ENCODE results near the gene CAPZB.
A peak's percentile ranks its signal among the peaks of the same experiment; 100 is the strongest.

Gene CAPZB

DNA sequence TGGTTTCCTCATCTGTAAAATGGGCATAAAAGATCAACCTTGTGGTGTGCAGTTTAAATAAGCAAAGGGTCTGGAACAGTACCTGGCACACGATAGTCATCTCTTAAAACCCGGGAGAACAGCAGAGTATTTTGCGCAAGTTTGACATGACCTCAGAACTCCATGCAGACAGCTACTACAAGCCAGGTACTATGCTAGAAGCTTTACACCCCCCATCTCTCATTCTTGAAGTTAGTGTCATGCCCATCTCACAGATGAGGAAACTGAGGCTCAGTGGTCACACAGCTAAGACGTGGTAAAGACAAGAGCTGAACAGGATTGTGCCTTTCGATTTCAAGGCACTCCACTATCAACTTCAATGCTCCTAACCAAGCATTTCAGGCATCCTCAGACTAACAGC lies 78.7 kb downstream of the CAPZB start:
- TF ChIP-seq POU2F2 (IDR thresholded peaks at IDR 0.05; ENCODE audit: low read depth, low read length) (no peak), TAF1 (IDR thresholded peaks at IDR 0.05; ENCODE audit: low read depth, low read length) (no peak), POLR2A (IDR thresholded peaks at IDR 0.05; ENCODE audit: low read depth, low read length) (no peak), SPI1 (IDR thresholded peaks at IDR 0.05; ENCODE audit: low read depth, low read length) (no peak), POLR2AphosphoS5 (IDR thresholded peaks at IDR 0.05; ENCODE audit: low read depth, low read length) (no peak), PAX5 (IDR thresholded peaks at IDR 0.05; ENCODE audit: insufficient read depth, low read length, severe bottlenecking) (no peak)
- FAIRE-seq, result no peak
- no peak for DNase-seq (ENCODE audit: insufficient read length, low spot score)

DNA sequence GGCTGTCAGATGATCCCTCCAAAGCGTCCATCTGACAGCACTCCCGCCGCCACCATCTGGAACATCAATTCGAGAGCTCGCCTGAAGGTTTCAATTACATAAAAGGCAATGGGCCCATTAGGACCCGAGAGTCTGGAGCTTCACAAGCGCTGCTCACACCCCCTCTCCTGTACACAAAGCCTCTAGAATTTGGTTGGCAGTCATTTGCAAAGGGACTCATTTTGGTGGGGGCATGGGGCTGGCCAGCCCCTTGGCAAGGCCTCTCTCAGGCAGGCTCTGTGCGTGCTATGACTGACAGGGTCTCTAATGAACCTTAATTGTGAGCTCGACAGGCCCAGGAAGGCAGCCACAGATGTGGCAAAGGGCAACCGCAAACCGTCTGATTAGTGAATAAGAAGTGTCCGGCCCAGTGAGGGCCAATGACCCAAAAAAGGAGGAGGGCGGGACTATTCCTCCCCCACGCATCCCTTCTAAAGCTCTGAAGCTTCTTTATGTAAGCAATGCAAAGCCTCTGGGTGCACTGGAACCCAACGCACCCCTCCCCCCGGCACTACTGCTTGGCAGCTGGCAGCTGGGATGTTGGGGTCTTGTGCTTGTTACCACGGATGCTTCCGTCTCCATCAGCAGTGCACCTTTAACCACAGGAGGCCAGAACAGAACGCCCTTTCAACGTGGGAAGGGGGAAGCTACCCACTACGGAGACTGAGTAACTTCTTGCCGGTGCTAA lies 79.4 kb downstream of the CAPZB start:
- FAIRE-seq (no peak), DNase-seq (ENCODE audit: insufficient read length, low spot score) (no peak)
- no peak for TF ChIP-seq POLR2A (IDR thresholded peaks at IDR 0.05; ENCODE audit: low read depth, low read length)
- no peak for TF ChIP-seq POLR2AphosphoS5 (IDR thresholded peaks at IDR 0.05; ENCODE audit: low read depth, low read length)
- no peak for TF ChIP-seq SPI1 (IDR thresholded peaks at IDR 0.05; ENCODE audit: low read depth, low read length)
- TF ChIP-seq TAF1 (IDR thresholded peaks at IDR 0.05; ENCODE audit: low read depth, low read length), result no peak
- no peak for TF ChIP-seq POU2F2 (IDR thresholded peaks at IDR 0.05; ENCODE audit: low read depth, low read length)
- no peak for TF ChIP-seq PAX5 (IDR thresholded peaks at IDR 0.05; ENCODE audit: insufficient read depth, low read length, severe bottlenecking)

DNA sequence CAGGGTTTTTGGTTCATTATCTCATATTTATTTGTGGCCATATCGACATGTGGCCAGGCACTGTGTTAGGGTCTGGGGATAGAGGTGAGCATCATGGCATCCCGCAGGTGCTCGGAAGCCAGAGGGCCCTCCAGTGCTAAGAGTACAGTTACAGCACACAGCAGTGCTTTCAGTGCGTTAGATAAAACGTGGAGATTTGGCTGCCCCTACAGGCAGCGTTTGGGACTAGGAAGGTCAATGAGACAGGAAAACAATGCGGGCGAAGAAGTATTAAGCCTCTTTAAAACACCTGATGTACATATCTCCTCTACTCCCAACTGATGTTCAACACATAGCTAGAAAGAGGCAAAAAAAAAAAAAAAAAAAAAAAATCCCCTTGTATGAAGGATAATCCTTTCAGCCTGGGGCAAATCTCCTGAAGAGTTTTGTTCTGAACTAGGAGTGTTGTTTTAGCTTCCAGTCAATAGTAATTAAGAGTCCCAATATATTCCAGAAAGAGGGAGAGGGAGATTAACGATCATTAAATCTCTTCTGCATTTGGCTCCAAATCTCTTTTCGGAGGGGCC lies 80.1 kb downstream of the CAPZB start:
- FAIRE-seq, result no peak
- no peak for DNase-seq (ENCODE audit: insufficient read length, low spot score)
- no peak for TF ChIP-seq PAX5 (IDR thresholded peaks at IDR 0.05; ENCODE audit: insufficient read depth, low read length, severe bottlenecking)
- TF ChIP-seq POLR2A (IDR thresholded peaks at IDR 0.05; ENCODE audit: low read depth, low read length), result no peak
- TF ChIP-seq SPI1 (IDR thresholded peaks at IDR 0.05; ENCODE audit: low read depth, low read length), result no peak
- TF ChIP-seq TAF1 (IDR thresholded peaks at IDR 0.05; ENCODE audit: low read depth, low read length), result no peak
- TF ChIP-seq POLR2AphosphoS5 (IDR thresholded peaks at IDR 0.05; ENCODE audit: low read depth, low read length), result no peak
- TF ChIP-seq POU2F2 (IDR thresholded peaks at IDR 0.05; ENCODE audit: low read depth, low read length), result no peak

DNA sequence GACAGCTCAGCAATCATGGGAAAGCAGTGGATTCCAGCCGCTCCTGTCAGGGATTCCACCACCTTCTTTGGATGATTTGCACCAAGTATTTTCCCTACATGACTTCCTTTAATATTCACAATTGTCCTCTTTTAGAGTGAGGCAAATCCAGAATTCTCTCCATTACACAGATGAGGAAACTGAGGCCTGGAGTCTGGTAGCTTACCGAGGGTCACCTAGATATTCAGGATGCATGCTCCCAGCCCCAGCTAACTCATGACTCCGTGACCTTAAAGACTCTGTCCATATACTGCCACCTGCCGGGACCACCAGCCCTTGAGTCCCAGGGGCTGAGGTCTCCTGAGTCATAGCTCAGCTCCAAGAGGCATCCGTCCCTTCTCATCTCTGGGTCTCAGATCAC lies 80.6 kb downstream of the CAPZB start:
- no peak for DNase-seq (ENCODE audit: insufficient read length, low spot score)
- no peak for FAIRE-seq
- TF ChIP-seq POLR2AphosphoS5 (IDR thresholded peaks at IDR 0.05; ENCODE audit: low read depth, low read length) (no peak), SPI1 (IDR thresholded peaks at IDR 0.05; ENCODE audit: low read depth, low read length) (no peak), PAX5 (IDR thresholded peaks at IDR 0.05; ENCODE audit: insufficient read depth, low read length, severe bottlenecking) (no peak), TAF1 (IDR thresholded peaks at IDR 0.05; ENCODE audit: low read depth, low read length) (no peak), POU2F2 (IDR thresholded peaks at IDR 0.05; ENCODE audit: low read depth, low read length) (no peak), POLR2A (IDR thresholded peaks at IDR 0.05; ENCODE audit: low read depth, low read length) (no peak)

DNA sequence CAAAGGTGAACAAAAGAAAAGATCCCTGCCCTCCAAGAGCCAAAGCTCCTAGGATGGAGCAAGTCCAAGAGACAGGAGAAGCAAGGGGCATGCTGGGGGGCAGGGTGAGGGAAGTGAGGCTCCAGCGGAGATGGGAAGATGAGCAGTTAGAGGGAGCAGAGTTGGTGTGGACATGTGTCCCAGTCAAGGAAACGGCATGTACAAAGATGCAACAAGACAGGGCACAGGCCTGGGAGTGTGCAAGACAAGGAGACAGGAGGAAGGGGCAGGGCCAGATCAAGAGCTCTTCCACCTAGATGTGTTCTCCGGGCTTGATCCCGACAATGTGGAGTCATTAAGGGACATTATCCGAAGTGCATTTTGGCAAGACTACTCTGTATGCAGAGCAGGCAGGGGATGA lies 82.1 kb downstream of the CAPZB start:
- FAIRE-seq (no peak), DNase-seq (ENCODE audit: insufficient read length, low spot score) (no peak)
- no peak for TF ChIP-seq SPI1 (IDR thresholded peaks at IDR 0.05; ENCODE audit: low read depth, low read length)
- TF ChIP-seq POU2F2 (IDR thresholded peaks at IDR 0.05; ENCODE audit: low read depth, low read length), result no peak
- TF ChIP-seq PAX5 (IDR thresholded peaks at IDR 0.05; ENCODE audit: insufficient read depth, low read length, severe bottlenecking), result no peak
- no peak for TF ChIP-seq TAF1 (IDR thresholded peaks at IDR 0.05; ENCODE audit: low read depth, low read length)
- no peak for TF ChIP-seq POLR2A (IDR thresholded peaks at IDR 0.05; ENCODE audit: low read depth, low read length)
- no peak for TF ChIP-seq POLR2AphosphoS5 (IDR thresholded peaks at IDR 0.05; ENCODE audit: low read depth, low read length)

DNA sequence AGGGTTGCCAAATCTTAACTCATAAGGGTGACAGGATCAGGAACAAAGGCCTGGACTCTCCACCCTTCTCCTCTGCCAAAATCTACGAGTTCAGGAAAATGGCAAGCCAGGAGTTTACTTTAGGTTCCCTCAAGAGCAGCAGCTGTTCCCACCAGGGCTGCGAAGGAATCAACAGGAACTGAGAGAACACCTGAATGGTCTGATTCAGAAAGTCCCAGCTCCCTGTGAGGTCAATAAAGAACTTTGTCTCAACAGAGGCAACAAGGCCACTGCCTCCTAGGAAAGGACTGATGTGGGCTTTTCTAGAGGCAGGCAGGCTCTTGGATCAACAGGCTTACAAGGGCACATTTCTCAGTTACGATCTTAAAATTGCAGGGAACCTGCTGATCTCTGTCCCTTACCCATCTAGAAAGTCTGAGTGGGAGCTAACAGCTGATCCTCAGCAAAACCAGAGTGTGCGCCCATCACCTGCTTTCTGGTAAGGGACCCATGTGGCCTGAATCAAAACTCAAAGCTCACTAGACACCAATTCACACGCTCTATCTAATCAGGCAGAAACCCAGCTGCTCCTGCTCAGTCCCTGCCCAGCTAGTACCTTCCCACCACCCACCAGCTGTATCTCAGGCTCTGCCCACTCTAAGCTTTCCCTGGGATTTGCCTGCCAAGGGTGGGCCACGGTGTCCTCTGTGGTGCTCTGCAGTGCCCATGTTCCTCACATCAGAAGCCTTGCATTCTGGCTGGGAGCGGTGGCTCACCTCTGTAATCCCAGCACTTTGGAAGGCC lies 83.1 kb downstream of the CAPZB start:
- TF ChIP-seq SPI1 (IDR thresholded peaks at IDR 0.05; ENCODE audit: low read depth, low read length), result peak; percentile 36; the same call in 1 of the 2 replicates
- no peak for TF ChIP-seq POLR2AphosphoS5 (IDR thresholded peaks at IDR 0.05; ENCODE audit: low read depth, low read length)
- no peak for TF ChIP-seq POU2F2 (IDR thresholded peaks at IDR 0.05; ENCODE audit: low read depth, low read length)
- TF ChIP-seq POLR2A (IDR thresholded peaks at IDR 0.05; ENCODE audit: low read depth, low read length), result no peak
- FAIRE-seq (no peak), DNase-seq (ENCODE audit: insufficient read length, low spot score) (no peak)

DNA sequence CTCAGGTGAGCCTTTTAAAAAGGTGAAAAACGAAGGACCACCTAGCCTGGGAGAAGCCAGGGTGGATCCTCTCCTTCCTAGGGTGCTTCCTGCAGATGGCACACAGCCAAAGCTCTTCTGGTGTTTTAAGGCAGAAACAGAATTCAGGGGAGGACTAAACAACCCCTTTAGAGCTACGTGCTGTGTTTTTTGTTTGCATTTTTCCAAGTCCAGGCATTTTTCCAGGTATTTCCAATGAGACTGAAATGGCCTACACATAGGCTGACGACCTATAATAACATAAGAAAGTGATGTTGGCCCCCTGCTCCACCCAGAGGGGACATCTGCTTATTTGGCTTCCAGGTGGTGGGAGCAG lies 83.8 kb downstream of the CAPZB start:
- TF ChIP-seq POU2F2 (IDR thresholded peaks at IDR 0.05; ENCODE audit: low read depth, low read length), result no peak
- TF ChIP-seq POLR2AphosphoS5 (IDR thresholded peaks at IDR 0.05; ENCODE audit: low read depth, low read length), result no peak
- TF ChIP-seq TAF1 (IDR thresholded peaks at IDR 0.05; ENCODE audit: low read depth, low read length), result no peak
- no peak for TF ChIP-seq SPI1 (IDR thresholded peaks at IDR 0.05; ENCODE audit: low read depth, low read length)
- no peak for TF ChIP-seq POLR2A (IDR thresholded peaks at IDR 0.05; ENCODE audit: low read depth, low read length)
- TF ChIP-seq PAX5 (IDR thresholded peaks at IDR 0.05; ENCODE audit: insufficient read depth, low read length, severe bottlenecking), result no peak
- no peak for DNase-seq (ENCODE audit: insufficient read length, low spot score)

DNA sequence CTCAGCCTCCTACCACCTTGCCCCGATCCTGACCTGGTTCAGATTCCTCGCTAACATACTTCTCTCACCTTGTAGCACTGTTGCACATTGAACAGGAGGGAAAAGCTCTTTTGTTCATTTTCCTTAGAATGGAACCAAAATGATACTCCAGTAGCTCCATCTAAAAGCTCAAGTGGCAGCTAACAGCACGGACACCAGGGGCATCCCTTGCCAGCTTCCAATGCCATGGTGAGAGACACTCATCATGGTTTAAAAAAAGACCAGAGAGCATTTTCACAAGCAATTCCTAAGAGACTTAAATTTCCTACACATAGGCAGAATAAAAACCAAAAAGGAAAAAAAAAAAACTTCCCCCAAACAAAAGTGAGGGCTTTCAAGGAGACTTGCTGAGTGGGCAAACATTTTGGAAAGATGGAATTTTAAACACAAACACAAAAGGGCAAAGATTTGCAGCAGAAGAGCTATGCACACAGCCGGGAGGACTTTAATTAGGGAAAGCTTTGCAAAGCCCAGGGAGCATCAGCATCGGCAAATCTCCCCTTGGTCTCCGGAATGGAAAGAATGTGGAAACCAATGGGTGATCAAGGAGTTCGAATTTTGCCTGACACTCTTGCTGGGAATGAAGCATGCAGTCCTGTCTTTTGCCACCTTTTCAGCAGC lies 84.3 kb downstream of the CAPZB start:
- TF ChIP-seq PAX5 (IDR thresholded peaks at IDR 0.05; ENCODE audit: insufficient read depth, low read length, severe bottlenecking) (no peak), TAF1 (IDR thresholded peaks at IDR 0.05; ENCODE audit: low read depth, low read length) (no peak), SPI1 (IDR thresholded peaks at IDR 0.05; ENCODE audit: low read depth, low read length) (no peak)
- no peak for DNase-seq (ENCODE audit: insufficient read length, low spot score)
- FAIRE-seq, result no peak

More for the DNA sequence above, 83.8 kb downstream of the CAPZB start:
- FAIRE-seq, result no peak

DNA sequence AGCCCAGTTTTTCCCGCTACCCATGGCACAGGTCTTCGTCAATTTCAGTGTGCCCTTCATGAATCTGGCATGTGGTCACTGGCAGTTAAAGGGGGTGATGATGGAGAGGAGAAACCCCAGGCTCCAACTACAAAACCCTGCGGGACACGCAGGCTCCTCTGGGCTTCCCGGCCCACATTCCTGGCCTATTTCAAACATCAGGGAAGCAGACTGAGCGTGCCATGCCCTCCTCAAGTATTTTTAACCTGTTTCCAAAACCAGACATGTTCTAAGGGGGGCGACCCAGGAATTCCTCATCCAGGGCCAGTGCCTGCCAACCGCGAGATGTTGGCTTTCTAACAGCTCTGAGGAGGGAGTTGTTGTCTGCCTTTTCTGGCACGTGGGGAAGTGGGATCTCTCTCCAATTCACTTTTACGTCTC lies 85.1 kb downstream of the CAPZB start:
- TF ChIP-seq PAX5 (IDR thresholded peaks at IDR 0.05; ENCODE audit: insufficient read depth, low read length, severe bottlenecking), result no peak
- TF ChIP-seq SPI1 (IDR thresholded peaks at IDR 0.05; ENCODE audit: low read depth, low read length), result no peak
- TF ChIP-seq POLR2A (IDR thresholded peaks at IDR 0.05; ENCODE audit: low read depth, low read length), result no peak
- no peak for TF ChIP-seq POLR2AphosphoS5 (IDR thresholded peaks at IDR 0.05; ENCODE audit: low read depth, low read length)
- no peak for TF ChIP-seq POU2F2 (IDR thresholded peaks at IDR 0.05; ENCODE audit: low read depth, low read length)
- no peak for TF ChIP-seq TAF1 (IDR thresholded peaks at IDR 0.05; ENCODE audit: low read depth, low read length)
- FAIRE-seq (no peak), DNase-seq (ENCODE audit: insufficient read length, low spot score) (no peak)
